ENCODE data around the gene POPDC2.

POPDC2 gene

GRCh38 chr3:119641416-119641815, 19.0 kb downstream of the POPDC2 start:
- no peak for DNase-seq (ENCODE audit: low read depth)

DNA sequence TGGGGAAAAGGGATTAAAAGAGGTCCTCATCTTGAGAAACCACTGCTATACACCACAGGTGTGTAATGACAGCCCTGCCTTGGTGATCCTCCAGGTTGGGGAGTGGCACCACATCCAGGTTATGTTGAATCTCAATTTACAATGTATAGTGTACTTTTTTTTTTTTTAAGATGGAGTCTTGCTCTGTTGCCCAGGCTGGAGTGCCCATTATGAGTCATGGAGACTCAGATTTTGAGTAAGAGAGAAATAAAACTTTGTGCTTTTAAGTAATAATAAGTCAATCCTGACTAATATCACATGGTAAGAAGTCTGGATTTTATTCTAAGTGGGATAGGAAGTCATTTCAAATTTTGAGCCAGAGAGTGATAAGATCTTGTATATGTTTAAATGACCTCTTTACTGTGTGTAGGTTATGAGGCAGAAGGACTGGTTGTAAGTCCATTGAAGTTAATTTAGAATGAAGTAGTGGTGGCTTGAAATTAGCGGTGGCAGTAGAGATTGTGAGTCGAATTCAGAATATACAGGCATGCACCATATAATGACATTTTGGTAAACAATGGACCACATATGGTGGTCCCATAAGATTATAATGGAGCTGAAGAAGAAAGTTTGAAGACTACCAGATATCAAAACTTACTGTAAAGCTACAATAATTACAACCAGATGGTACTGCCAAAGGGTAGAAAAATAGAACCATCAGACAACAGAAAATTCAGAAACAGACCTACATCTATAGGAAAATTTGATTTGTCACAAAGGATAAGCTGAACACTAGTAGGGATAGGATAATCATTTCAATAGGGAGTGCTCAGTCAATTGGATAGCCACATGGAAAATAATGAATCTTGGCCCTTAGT, 20.7 kb downstream of the POPDC2 start:
- DNase-seq (ENCODE audit: low read depth), result no peak

DNA sequence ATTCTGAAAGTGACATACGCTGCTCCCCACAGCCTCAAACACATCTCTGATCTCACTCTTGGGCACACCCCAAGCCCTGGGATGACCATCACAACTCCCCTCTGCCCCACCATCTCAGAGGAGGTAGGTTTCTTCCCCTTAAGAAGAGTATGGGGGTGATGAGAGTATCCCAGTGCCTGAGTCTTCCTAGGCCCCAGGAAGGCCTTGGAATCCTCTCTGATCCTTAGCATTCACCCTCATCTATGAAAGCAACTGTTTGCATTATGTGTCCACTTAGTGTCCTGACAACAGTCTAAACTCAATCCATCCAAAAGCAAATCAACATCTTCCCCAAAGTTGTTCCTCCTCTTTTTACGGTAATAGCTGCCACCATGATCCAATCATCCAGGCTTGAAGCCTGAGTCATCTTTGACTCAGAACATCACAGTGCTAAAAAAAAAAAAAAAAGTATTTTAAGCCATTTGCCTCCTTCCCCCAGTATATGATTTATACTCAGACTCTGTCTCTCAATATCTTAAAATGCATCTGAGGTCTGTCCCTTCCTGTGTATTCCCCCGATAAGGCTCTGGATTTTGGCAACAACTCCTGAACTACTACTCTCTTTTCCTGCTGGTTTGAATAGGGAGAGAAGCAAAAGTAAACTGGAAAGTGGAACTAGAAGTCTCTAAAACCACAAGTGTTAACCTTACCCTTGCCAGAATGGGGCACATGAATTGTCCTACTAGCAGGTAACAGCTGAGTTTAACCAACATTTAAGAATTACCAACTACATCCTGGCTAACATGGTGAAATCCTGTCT, 22.5 kb downstream of the POPDC2 start:
- DNase-seq (ENCODE audit: low read depth), result no peak

GRCh38 chr3:119636891-119637611, 23.3 kb downstream of the POPDC2 start:
- DNase-seq (ENCODE audit: low read depth), result no peak

GRCh38 chr3:119636249-119636648, 24.1 kb downstream of the POPDC2 start:
- no peak for DNase-seq (ENCODE audit: low read depth)

GRCh38 chr3:119635719-119636118, 24.7 kb downstream of the POPDC2 start:
- no peak for DNase-seq (ENCODE audit: low read depth)

DNA sequence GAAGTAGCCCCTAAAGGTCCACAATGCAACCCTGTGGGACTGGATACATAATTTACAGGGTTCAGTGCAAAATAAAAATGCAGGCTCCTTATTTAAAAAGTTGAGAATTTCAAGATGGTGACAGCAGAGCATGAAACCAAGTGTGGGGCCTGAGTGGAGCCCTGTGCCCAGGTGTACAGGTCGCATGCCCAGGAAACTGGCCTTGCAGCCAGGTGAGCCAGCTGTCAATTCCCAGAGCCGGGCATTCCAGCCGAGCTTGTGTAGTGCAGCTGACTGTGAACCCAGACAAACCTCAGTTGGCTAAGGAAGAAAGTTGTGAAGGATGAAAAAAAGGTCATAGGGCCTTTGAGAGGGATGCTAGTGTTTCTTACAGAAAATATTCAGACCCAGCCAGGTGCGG, 27.6 kb downstream of the POPDC2 start:
- DNase-seq (ENCODE audit: low read depth), result no peak

- no peak for DNase-seq (ENCODE audit: low read depth)
Measured at GRCh38 chr3:119632216-119632615, 28.2 kb downstream of the POPDC2 start.

DNA sequence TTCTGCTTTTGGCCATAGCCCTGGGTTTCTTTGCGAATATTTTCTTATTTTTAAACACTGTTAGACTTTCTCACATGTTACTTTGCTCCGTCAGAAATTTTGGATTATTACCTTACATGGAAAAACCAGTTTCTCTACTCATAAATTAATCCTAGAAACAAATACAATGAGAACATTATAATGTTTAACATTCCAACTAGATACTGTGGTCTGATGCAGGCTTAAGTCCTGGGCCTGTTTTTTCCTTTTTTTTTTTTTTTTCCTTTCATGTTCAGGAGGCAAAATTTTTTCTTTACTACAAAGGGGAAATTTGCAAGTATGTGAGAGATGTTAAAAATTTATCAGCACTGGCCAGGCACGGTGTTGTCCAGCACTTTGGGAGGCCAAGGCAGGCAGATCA, 28.9 kb downstream of the POPDC2 start:
- no peak for DNase-seq (ENCODE audit: low read depth)

GRCh38 chr3:119630880-119631329, 29.5 kb downstream of the POPDC2 start:
- no peak for DNase-seq (ENCODE audit: low read depth)

GRCh38 chr3:119630128-119630879, 30.1 kb downstream of the POPDC2 start:
- no peak for DNase-seq (ENCODE audit: low read depth)

DNA sequence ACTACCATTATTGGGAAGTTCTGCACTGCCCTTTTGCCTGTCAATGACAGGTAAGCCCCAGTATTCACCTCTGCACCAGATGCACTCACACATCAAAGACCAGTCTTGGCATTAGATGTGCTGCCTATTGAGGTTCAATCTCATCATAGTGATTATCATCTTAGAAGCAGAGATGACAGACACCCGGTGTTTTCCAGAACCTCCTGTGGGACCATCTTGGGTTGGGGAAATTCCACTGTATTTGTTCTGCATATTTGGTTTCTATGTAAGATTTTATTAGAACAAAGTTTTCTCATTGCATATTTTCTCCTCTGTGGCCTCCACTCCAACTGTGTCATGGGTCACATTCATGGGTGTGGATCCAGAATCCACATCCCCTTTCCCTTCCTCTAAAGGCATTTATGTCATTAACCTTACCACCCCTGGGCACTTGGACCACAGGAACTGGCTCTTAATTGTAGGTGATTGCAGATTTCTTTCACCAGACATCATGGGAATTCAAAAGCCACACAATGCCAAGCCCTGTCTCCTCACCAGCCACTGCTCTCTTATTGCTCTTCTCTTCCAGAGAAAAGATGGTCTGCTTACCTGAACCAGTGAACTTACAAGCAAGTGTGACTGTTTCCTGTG, 31.5 kb downstream of the POPDC2 start:
- no peak for DNase-seq (ENCODE audit: low read depth)

- DNase-seq (ENCODE audit: low read depth), result no peak
Measured at GRCh38 chr3:119628390-119628789, 32.0 kb downstream of the POPDC2 start.

DNA sequence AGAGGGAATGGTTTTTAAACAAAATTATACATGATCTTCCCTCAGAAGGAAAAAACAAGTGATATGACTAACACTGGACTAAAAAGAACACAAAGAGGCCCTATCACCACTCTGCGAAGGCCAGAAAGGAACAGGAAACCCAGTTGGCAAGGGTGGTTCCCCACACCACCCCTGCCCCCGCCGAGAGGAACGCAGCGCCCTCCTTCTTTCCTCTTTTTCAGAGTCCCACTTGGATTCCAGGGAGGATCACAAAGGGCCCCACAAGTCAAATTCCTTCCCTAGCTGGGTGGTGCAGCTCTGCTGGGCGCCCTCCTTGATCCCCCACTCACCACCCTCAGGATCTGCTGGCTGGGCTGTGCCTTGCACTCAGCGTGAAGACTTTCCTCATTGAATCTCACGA, 32.9 kb downstream of the POPDC2 start:
- DNase-seq (ENCODE audit: low read depth), result no peak

GRCh38 chr3:119626196-119626595, 34.2 kb downstream of the POPDC2 start:
- no peak for DNase-seq (ENCODE audit: low read depth)

DNA sequence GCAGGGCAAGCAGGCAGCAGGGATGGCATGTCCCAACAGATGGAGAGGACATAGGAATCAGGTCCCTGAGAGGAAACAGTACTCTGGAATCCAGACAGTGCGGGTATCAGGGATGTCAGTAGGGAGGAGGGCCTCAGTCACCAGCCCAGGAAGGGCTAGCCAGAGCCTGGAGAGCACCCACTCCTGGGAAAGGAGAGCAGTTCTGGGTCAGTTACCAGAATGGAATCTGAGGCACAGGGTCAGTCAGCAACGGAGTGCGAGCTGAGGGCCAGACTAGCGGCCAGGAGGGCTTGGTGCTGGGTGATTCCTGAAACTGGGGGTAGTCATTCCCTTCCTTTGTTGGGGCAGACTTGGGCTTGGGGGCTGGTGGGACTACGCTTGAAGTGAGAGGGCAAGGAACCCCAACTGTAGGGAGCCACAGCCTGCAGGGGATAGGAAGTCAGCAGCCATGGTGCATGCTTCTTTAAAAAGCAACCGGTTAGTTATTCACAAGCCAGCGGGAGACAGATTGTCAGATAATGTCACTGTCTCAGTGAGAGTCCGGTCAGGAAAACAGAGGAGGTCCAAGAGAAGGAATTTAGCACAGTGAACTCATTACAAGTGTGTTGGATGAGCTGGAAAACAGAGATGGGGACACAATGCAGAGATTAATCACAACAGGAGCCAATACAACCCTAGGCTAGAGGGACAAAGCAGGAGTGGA, 34.8 kb downstream of the POPDC2 start:
- no peak for DNase-seq (ENCODE audit: low read depth)

DNA sequence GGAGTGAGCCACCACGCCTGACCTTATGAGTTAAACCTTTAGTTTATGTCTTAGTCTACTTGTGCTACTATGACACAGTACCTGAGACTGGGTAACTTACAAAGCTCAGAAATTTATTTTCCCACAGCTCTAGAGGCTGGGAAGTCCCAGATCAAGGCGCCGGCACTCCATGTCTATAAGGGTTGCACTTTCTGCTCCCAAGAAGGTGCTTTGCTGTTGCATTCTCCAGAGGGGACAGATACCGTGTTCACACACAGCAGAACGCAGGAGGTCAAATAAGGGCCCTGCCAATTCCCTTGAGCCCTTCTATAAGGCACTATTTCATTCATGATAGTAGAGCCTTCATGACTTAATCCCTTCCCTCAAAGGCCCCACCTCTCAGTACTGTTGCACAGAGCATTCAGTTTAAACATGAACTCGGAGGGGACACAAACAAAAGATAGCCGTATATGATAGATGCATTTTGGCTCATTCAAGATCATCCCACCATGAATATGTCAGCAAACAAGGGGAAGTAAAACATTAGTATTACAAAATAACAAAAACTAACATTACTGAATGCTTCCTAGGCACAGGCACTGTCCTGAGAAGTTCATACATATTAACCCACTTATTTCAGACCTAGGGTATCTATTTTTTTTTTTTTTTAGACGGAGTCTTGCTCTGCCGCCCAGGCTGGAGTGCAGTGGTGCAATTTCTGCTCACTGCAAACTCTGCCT, 36.2 kb downstream of the POPDC2 start:
- no peak for DNase-seq (ENCODE audit: low read depth)

DNA sequence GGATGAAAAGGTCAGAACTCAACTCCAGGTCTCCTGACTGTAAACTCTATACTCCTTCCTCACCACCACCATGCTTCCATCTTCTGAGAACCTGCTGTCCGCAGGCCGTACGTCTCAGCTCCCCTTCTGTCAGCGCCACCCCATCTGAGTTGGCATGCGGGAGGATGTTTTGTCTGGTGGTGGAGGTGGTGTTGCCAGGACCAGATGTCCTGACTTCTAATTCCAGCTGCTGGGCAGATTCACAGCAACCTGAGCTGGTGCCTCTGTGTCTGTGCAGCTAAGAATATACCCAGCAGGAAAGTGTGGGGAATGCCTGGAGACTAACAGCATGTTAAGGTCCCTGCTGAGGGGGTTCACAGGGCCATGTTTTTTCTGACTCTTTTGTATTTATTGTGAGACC, 39.5 kb downstream of the POPDC2 start:
- DNase-seq (ENCODE audit: low read depth), result no peak

GRCh38 chr3:119619094-119619493, 41.3 kb downstream of the POPDC2 start:
- DNase-seq (ENCODE audit: low read depth), result no peak

DNA sequence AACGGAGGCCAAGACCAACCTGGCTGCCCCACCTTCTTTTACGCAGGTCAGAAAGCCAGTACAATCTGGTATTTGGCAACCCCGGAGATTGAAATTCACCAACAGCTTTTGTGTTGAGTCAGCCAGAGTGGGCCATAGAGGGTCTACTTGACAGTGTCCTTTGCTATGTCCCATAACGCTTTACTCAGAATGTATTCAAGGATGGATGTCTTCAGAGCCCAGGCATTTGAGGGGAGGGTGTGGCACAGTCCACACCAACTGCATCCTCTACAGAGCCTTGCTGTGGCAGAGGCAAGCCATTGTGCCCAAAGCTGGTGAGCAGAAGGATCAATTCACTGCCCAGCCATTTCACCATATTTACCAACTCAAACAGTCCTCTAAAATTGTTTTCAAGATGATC, 44.3 kb downstream of the POPDC2 start:
- no peak for DNase-seq (ENCODE audit: low read depth)
